Fibroblast of lung (primary cell): ENCODE measurements around the gene KBTBD13. TPM values are rescaled to one million over a fixed set of nuclear protein-coding genes. Genes with fewer than 3 reads are reported as not detected.
A peak's percentile ranks its signal among the peaks of the same experiment; 100 is the strongest.

Experiments
- DNase-seq, 2 donors: peaks; one replicate each; pipeline versions ENCODE4 v3.0.0 to v3.0.0-alpha.2; 2010; ENCODE audit warnings: low read depth in 2 of 2
- H2AFZ ChIP-seq: 2 replicates; pipeline ENCODE4 v1.5.1; 2012; ENCODE audit warnings: low read length, control low read depth, inconsistent platforms
- H3K27ac ChIP-seq: 2 replicates; pipeline ENCODE4 v1.5.1; 2011; ENCODE audit warnings: low read length, control low read depth; ENCODE audit not compliant: insufficient read depth
- H3K27me3 ChIP-seq: 2 replicates; pipeline ENCODE4 v1.5.1; 2011; ENCODE audit warnings: mild to moderate bottlenecking, low read length; ENCODE audit not compliant: control insufficient read depth, insufficient read depth
- H3K36me3 ChIP-seq: 2 replicates; pipeline ENCODE4 v1.5.1; 2011; ENCODE audit warnings: low read length; ENCODE audit not compliant: control insufficient read depth, insufficient read depth
- H3K4me1 ChIP-seq: 2 replicates; pipeline ENCODE4 v1.5.1; 2011; ENCODE audit warnings: low read length; ENCODE audit not compliant: control insufficient read depth, insufficient read depth; ENCODE audit errors: extremely low read depth
- H3K4me2 ChIP-seq: 2 replicates; pipeline ENCODE4 v1.5.1; 2011; ENCODE audit warnings: low read length, control low read depth; ENCODE audit not compliant: insufficient read depth; ENCODE audit errors: extremely low read depth
- H3K4me3 ChIP-seq, 4 experiments: fragments of 200-600 bp in 1 of 4; sonication (generic) in 1 of 4; replicated peaks in 1 of 4; 2 replicates each; pipeline ENCODE4 v1.5.1; 2011 to 2016; ENCODE audit warnings: low read length in 4 of 4, low read depth in 3 of 4, mild to moderate bottlenecking in 3 of 4, control low read depth in 2 of 4, inconsistent platforms in 1 of 4, mixed read lengths in 1 of 4; ENCODE audit not compliant: insufficient read depth in 1 of 4; ENCODE audit errors: control extremely low read depth in 1 of 4
- H3K79me2 ChIP-seq: 2 replicates; pipeline ENCODE4 v1.5.1; 2012; ENCODE audit warnings: mild to moderate bottlenecking, low read length, inconsistent platforms; ENCODE audit not compliant: control insufficient read depth, insufficient read depth
- H3K9ac ChIP-seq: 2 replicates; pipeline ENCODE4 v1.5.1; 2011; ENCODE audit warnings: mild to moderate bottlenecking, low read length, control low read depth; ENCODE audit not compliant: insufficient read depth
- H3K9me3 ChIP-seq: 2 replicates; pipeline ENCODE4 v1.5.1; 2012; ENCODE audit warnings: low read depth, low read length; ENCODE audit not compliant: control insufficient read depth, insufficient read depth
- H4K20me1 ChIP-seq: 2 replicates; pipeline ENCODE4 v1.5.1; 2011; ENCODE audit warnings: low read length; ENCODE audit not compliant: control insufficient read depth, insufficient read depth; ENCODE audit errors: extremely low read depth
- EZH2 ChIP-seq: IDR thresholded peaks from 2 replicates; pipeline ENCODE4 v1.5.1; 2012; ENCODE audit warnings: low read length, control low read depth, mild to moderate bottlenecking; ENCODE audit errors: missing control alignments
- polyA plus RNA-seq, 2 donors: library from polyadenylated mRNA; depleted of rRNA in 1 of 2; stranded (reverse) in 1 of 2; unstranded in 1 of 2; fragments of >200 nt; gene quantifications; 2 replicates each; pipeline ENCODE4 v1.2.1, GENCODE V29; 2011 to 2012; ENCODE audit warnings: missing spikeins in 1 of 2
- total RNA-seq: library from RNA; depleted of rRNA; stranded (reverse); fragments of >200 nt; gene quantifications from 2 replicates; pipeline ENCODE4 v1.2.1, GENCODE V29; 2014
- TF ChIP-seq, protein P1 (sequence below), 2 donors: IDR thresholded peaks in 1 of 2; conservative IDR thresholded peaks in 1 of 2; 1 replicate in 1 of 2; 2 replicates in 1 of 2; pipeline ENCODE4 v1.5.1; 2011 to 2012; ENCODE audit warnings: low read length in 2 of 2, control low read depth in 1 of 2, inconsistent platforms in 1 of 2, low read depth in 1 of 2, mild to moderate bottlenecking in 1 of 2

KBTBD13 gene
- total and polyA plus RNA-seq, 2 donors (not counting 1 experiment from before 2014, with no cell fraction given), result 0.02 TPM; not detected in 1

GRCh38 chr15:65066635-65067316 is 9.8 kb upstream of the KBTBD13 start:
- Histone ChIP-seq H2AFZ (no peak overlapping the region), H3K27me3 (peaks cover 9% of the 10 kb centered on the region), H3K4me1 (peaks cover 40% of the 10 kb centered on the region), H4K20me1 (no peaks in the 10 kb centered on the region), H3K79me2 (no peaks in the 10 kb centered on the region), H3K4me3 (peak overlapping the region; percentile 36 to 80 (median 68)), H3K36me3 (no peaks in the 10 kb centered on the region), H3K9me3 (no peaks in the 10 kb centered on the region), H3K9ac (no peak overlapping the region), H3K4me2 (peak overlapping the region; percentile 75), H3K27ac (no peak overlapping the region)
- no peak for DNase-seq
- TF ChIP-seq, protein P1, sequence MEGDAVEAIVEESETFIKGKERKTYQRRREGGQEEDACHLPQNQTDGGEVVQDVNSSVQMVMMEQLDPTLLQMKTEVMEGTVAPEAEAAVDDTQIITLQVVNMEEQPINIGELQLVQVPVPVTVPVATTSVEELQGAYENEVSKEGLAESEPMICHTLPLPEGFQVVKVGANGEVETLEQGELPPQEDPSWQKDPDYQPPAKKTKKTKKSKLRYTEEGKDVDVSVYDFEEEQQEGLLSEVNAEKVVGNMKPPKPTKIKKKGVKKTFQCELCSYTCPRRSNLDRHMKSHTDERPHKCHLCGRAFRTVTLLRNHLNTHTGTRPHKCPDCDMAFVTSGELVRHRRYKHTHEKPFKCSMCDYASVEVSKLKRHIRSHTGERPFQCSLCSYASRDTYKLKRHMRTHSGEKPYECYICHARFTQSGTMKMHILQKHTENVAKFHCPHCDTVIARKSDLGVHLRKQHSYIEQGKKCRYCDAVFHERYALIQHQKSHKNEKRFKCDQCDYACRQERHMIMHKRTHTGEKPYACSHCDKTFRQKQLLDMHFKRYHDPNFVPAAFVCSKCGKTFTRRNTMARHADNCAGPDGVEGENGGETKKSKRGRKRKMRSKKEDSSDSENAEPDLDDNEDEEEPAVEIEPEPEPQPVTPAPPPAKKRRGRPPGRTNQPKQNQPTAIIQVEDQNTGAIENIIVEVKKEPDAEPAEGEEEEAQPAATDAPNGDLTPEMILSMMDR (conservative IDR thresholded peaks at IDR 0.05 in 1 of 2, IDR thresholded peaks at IDR 0.05 in 1 of 2; ENCODE audit: low read depth in 1 of 2, low read length in 2 of 2), result no peak
- no peak for TF ChIP-seq EZH2

DNA sequence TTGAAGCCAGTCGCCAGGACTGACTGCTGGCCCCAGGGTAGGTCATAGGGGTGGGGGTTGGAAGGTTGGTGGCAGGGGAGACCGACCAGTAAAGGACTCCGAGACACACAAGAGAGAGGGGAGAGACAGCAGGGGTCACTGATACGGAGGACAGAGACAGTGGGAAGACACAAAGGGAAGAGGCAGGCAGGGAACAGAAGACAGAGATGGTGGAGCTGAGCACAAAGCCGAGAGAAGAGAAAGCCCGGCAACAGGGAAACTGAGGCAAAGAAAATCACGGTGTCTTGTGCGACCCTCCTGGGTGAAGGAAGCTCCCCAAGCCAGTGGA is 9.3 kb upstream of the KBTBD13 start:
- peaks cover 44% of the 10 kb centered on the region for H3K4me1 ChIP-seq
- no peak overlapping the region for H2AFZ ChIP-seq
- peaks cover 9% of the 10 kb centered on the region for H3K27me3 ChIP-seq
- TF ChIP-seq, protein P1 (conservative IDR thresholded peaks at IDR 0.05 in 1 of 2, IDR thresholded peaks at IDR 0.05 in 1 of 2; ENCODE audit: low read depth in 1 of 2, low read length in 2 of 2), result no peak
- TF ChIP-seq EZH2, result peak; percentile 57
- peak overlapping the region; percentile 34 for H3K9ac ChIP-seq
- H4K20me1 ChIP-seq, result no peaks in the 10 kb centered on the region
- DNase-seq, result no peak
- H3K27ac ChIP-seq, result no peak overlapping the region
- H3K9me3 ChIP-seq, result no peaks in the 10 kb centered on the region
- H3K4me3 ChIP-seq, result peak overlapping the region; percentile 36 to 80 (median 68)
- no peaks in the 10 kb centered on the region for H3K79me2 ChIP-seq
- H3K4me2 ChIP-seq, result peak overlapping the region; percentile 75
- H3K36me3 ChIP-seq, result no peaks in the 10 kb centered on the region

- H3K4me1 ChIP-seq, result peaks cover 44% of the 10 kb centered on the region
- peak within 1 kb of the TSS; percentile 34 for H3K9ac ChIP-seq
- peaks cover 9% of the 10 kb centered on the region for H3K27me3 ChIP-seq
- no peak within 1 kb of the TSS for H2AFZ ChIP-seq
- no peaks in the 10 kb centered on the region for H3K9me3 ChIP-seq
- TF ChIP-seq, protein P1 (conservative IDR thresholded peaks at IDR 0.05 in 1 of 2, IDR thresholded peaks at IDR 0.05 in 1 of 2; ENCODE audit: low read depth in 1 of 2, low read length in 2 of 2), result no peak
- no peak for TF ChIP-seq EZH2
- H3K36me3 ChIP-seq, result no peaks in the 10 kb centered on the region
- peak within 1 kb of the TSS; percentile 36 to 80 (median 68) for H3K4me3 ChIP-seq
- H3K79me2 ChIP-seq, result no peaks in the 10 kb centered on the region
- peak within 1 kb of the TSS; percentile 78 for H3K27ac ChIP-seq
- peak within 1 kb of the TSS; percentile 75 for H3K4me2 ChIP-seq
- DNase-seq, result peak in 1 of 2 donors; percentile 34
- H4K20me1 ChIP-seq, result no peaks in the 10 kb centered on the region
Observed at GRCh38 chr15:65067645-65068402, 8.7 kb upstream of the KBTBD13 start, which contains the start of gene RASL12. Gene RASL12 (minus strand): TSS chr15:65067991. CDS start chr15:65067835, 156 bp downstream.
